DLD1 (cell line): ENCODE data around the gene NAPG.
"Not testable (repeated sequence)": the region's sequence is repeated elsewhere in the genome, so short reads cannot be mapped to it uniquely, and the experiment has no call there.

Source experiments
- in situ Hi-C: cut with HindIII; loops from 2 replicates; pipeline ENCODE4 v1.10.0; 2017; ENCODE audit warnings: low sequenced_read_pairs

Gene NAPG

GRCh38 chr18:10525697-10526560, at the start of gene NAPG:
Gene NAPG, plus strand, starts transcription at chr18:10526027. Its CDS starts 76 bp downstream, at chr18:10526103.
- in situ Hi-C loops, result no loop called here

- in situ Hi-C loops, result no loop called here
Observed at GRCh38 chr18:10476338-10476791, 49.5 kb upstream of the NAPG start.

GRCh38 chr18:10477121-10477862, 48.5 kb upstream of the NAPG start:
- in situ Hi-C loops, result no loop called here

- in situ Hi-C loops, result no loop called here
Observed at GRCh38 chr18:10477863-10478260, 48.0 kb upstream of the NAPG start.

GRCh38 chr18:10481831-10482230, 44.0 kb upstream of the NAPG start:
- in situ Hi-C loops, result no loop called here

GRCh38 chr18:10482363-10482984, 43.4 kb upstream of the NAPG start:
- in situ Hi-C loops, result no loop called here

- in situ Hi-C loops, result no loop called here
Observed at GRCh38 chr18:10482985-10483949, 42.6 kb upstream of the NAPG start.

- in situ Hi-C loops, result no loop called here
Observed at GRCh38 chr18:10485475-10485874, 40.4 kb upstream of the NAPG start.

GRCh38 chr18:10486362-10486761, 39.5 kb upstream of the NAPG start:
- in situ Hi-C loops, result no loop called here

GRCh38 chr18:10487154-10487553, 38.7 kb upstream of the NAPG start:
- in situ Hi-C loops, result no loop called here

GRCh38 chr18:10488017-10488416, 37.8 kb upstream of the NAPG start:
- in situ Hi-C loops, result no loop called here

GRCh38 chr18:10490401-10491165, 35.2 kb upstream of the NAPG start:
- in situ Hi-C loops, result no loop called here

GRCh38 chr18:10495936-10496335, 29.9 kb upstream of the NAPG start:
- in situ Hi-C loops, result no loop called here

GRCh38 chr18:10497206-10497749, 28.5 kb upstream of the NAPG start:
- in situ Hi-C loops, result no loop called here

GRCh38 chr18:10499230-10499629, 26.6 kb upstream of the NAPG start:
- in situ Hi-C loops, result no loop called here

- in situ Hi-C loops, result no loop called here
Observed at GRCh38 chr18:10500038-10500437, 25.8 kb upstream of the NAPG start.

GRCh38 chr18:10504723-10505122, 21.1 kb upstream of the NAPG start:
- in situ Hi-C loops, result no loop called here

- in situ Hi-C loops, result not testable (repeated sequence)
Observed at GRCh38 chr18:10505892-10506291, 19.9 kb upstream of the NAPG start.

GRCh38 chr18:10508591-10508990, 17.2 kb upstream of the NAPG start:
- in situ Hi-C loops, result no loop called here
